Heart right ventricle (tissue), 16 donors: Measurements from ENCODE around the gene CD3G. TPM values are rescaled to one million over a fixed set of nuclear protein-coding genes. Genes with fewer than 3 reads are reported as not detected.
A peak's percentile ranks its signal among the peaks of the same experiment; 100 is the strongest.
"Not testable (repeated sequence)": the region's sequence is repeated elsewhere in the genome, so short reads cannot be mapped to it uniquely, and the experiment has no call there.

Source experiments
- ATAC-seq, 8 donors: fragments of 200-7000 bp; cut with Tn5 transposase; one replicate each; pipeline ENCODE4 v1.9.1; 2020; ENCODE audit warnings: mild to moderate bottlenecking in 8 of 8, moderate library complexity in 8 of 8, moderate number of reproducible peaks in 1 of 8
- DNase-seq, 2 donors: peaks; one replicate each; pipeline ENCODE4 v3.0.0-alpha.2; 2020
- H3K27ac ChIP-seq, 10 donors: fragments of 200-600 bp; sonication (generic) in 2 of 10; one replicate each; pipeline versions ENCODE4 v1.5.0 to v1.8.0; 2020 to 2022; ENCODE audit warnings: mild to moderate bottlenecking in 3 of 10
- H3K27me3 ChIP-seq, 7 donors: fragments of 200-600 bp; one replicate each; pipeline ENCODE4 v1.8.0; 2021 to 2022; ENCODE audit warnings: mild to moderate bottlenecking in 2 of 7
- H3K36me3 ChIP-seq, 9 donors: fragments of 200-600 bp; sonication (generic) in 1 of 9; one replicate each; pipeline versions ENCODE4 v1.5.0 to v1.8.0; 2020 to 2022; ENCODE audit warnings: mild to moderate bottlenecking in 2 of 9
- H3K4me1 ChIP-seq, 9 donors: fragments of 200-600 bp; sonication (generic) in 1 of 9; one replicate each; pipeline versions ENCODE4 v1.5.0 to v1.8.0; 2020 to 2022; ENCODE audit warnings: mild to moderate bottlenecking in 4 of 9
- H3K4me3 ChIP-seq, 10 donors: fragments of 200-600 bp; sonication (generic) in 2 of 10; one replicate each; pipeline versions ENCODE4 v1.5.0 to v1.8.0; 2020 to 2022; ENCODE audit warnings: mild to moderate bottlenecking in 7 of 10, moderate library complexity in 2 of 10
- H3K9me3 ChIP-seq, 11 donors: fragments of 200-600 bp in 10 of 11; sonication (generic) in 2 of 11; one replicate each; pipeline versions ENCODE4 v1.5.0 to v1.8.0; 2013 to 2022; ENCODE audit warnings: mild to moderate bottlenecking in 2 of 11, control low read depth in 1 of 11, moderate library complexity in 1 of 11
- CTCF ChIP-seq, 9 donors: fragments of 200-600 bp; sonication (generic) in 2 of 9; IDR thresholded peaks; one replicate each; pipeline versions ENCODE4 v1.5.0 to v1.8.0; 2021 to 2022; ENCODE audit warnings: antibody characterized with exemption in 9 of 9, mild to moderate bottlenecking in 5 of 9, moderate library complexity in 1 of 9
- WGBS, 2 donors: extraction: QIAGEN DNeasy Blood & Tissue Kit; methylation state at CpG; one replicate each; pipeline ENCODE4 v1.1.7; 2013; ENCODE audit warnings: inconsistent platforms in 1 of 2; 5-methylcytosine and 5-hydroxymethylcytosine counted together
- intact Hi-C, 10 donors: fragments of 100-400 bp; cut with DNase I; formaldehyde crosslinking; loops; one replicate each; pipeline versions ENCODE4 v1.11.1 to v1.14.2; 2022
- polyA plus RNA-seq, 2 donors: library from polyadenylated mRNA; stranded (reverse); fragments of 200-250 nt; gene quantifications; one replicate each; pipeline ENCODE4 v1.2.3, GENCODE V29; 2013
- total RNA-seq, 10 donors: library from RNA; stranded (reverse); fragmentation: NEBNext Ultra II Directional in 3 of 10; extraction: Animal tissue kit (Norgen Biotek cat#: 25700) in 3 of 10; gene quantifications; one replicate each; pipeline versions ENCODE4 v1.2.1 to v1.2.4, GENCODE V29; 2021 to 2023
- donor health status: Arrhythmogenic right ventricular cardiomyopathy.
- donor health status: ischemic (EF 13 %, LVEDD 7.1; RV severe dilation, severe dysfunction).
- donor health status: healthy with polysubstance abuse.
- donor health status: DM: no; HTN: yes; CAD: no.
- donor health status: DM: no; HTN: no; CAD: no.
- donor health status: ischemic (EF 25% LVEDD 6.9; RV normal size, moderate dysfunction).
- donor health status: ischemic (EF 25% LVEDD 5.7; RV mildly dilated, moderate dysfunction).
- donor health status: healthy.
- donor health status: DM: yes; HTN: yes; CAD: no.
- donor health status: Ischemic cardiomyopathy.
- donor health status: ischemic (EF 35%, LVEDD 5.7; RV mildly dilated, moderate dysfunction).
- donor health status: nonischemic (EF 11% LVEDD 7.7; RV severe dilation, severe dysfunction).
- donor health status: DM: yes; HTN: yes; CAD: no.
- donor health status: PGD.
- donor health status: ischemic (EF 29% LVEDD 5.4; RV normal size, mild dysfunction).
- donor health status: nonischemic (EF 23%, LVEDD 6.1; RV moderate dilation, normal function).

The CD3G gene
- total and polyA plus RNA-seq, 12 donors: 0.06 to 5.7 (median 0.39) TPM; not detected in 5

GRCh38 chr11:118401151-118401879, 57.2 kb downstream of the CD3G start, which contains the start of gene ATP5MG:
Gene ATP5MG, plus strand, starts transcription at chr11:118401606. Its CDS starts 60 bp downstream, at chr11:118401666.
- WGBS, 2 donors: 0 to 1% methylated on average over 51 of the region's 51 CpGs
- ATAC-seq (peak; percentile 86 to 94 (median 91)), DNase-seq (peak; percentile 92 to 95)
- TF ChIP-seq CTCF (IDR thresholded peaks at IDR 0.05): peak in 3 of 9 donors; percentile 18 to 42 (median 37)
- Histone ChIP-seq H3K9me3 (no peaks in the 10 kb centered on the region), H3K4me3 (peak within 1 kb of the TSS; percentile 61 to 97 (median 88)), H3K36me3 (peaks cover 0 to 59% (median 7%) of the 10 kb centered on the region in 9 donors), H3K4me1 (peaks cover 3 to 53% (median 46%) of the 10 kb centered on the region in 9 donors), H3K27ac (peak within 1 kb of the TSS; percentile 88 to 97 (median 94)), H3K27me3 (no peaks in the 10 kb centered on the region)
- intact Hi-C loops: loop anchor here in 7 of 10 donors (2.0 to 5.0 kb wide), 5 partner anchors 35 to 87 kb away; partner anchors contain the start of gene KMT2A (in 5 of the 7)

- ATAC-seq (peak; percentile 7 to 56 (median 26)), DNase-seq (no peak)
- peak overlapping the region; percentile 61 to 97 (median 88) for H3K4me3 ChIP-seq
- no peaks in the 10 kb centered on the region for H3K9me3 ChIP-seq
- peak overlapping the region; percentile 88 to 97 (median 94) for H3K27ac ChIP-seq
- H3K27me3 ChIP-seq: no peaks in the 10 kb centered on the region
- TF ChIP-seq CTCF (IDR thresholded peaks at IDR 0.05): no peak
- 1 to 2% methylated on average over 22 of the region's 22 CpGs for WGBS, 2 donors
- intact Hi-C loops: loop anchor here in 7 of 10 donors (2.0 to 5.0 kb wide), 6 partner anchors 33 to 87 kb away; partner anchors contain the start of gene KMT2A (in 6 of the 7)
- H3K4me1 ChIP-seq: peaks cover 3 to 60% (median 54%) of the 10 kb centered on the region in 9 donors
- H3K36me3 ChIP-seq: peaks cover 0 to 59% (median 10%) of the 10 kb centered on the region in 9 donors
Observed at GRCh38 chr11:118401880-118402590, 57.9 kb downstream of the CD3G start.

- Histone ChIP-seq H3K4me1 (peaks cover 3 to 62% (median 58%) of the 10 kb centered on the region in 9 donors), H3K36me3 (peaks cover 0 to 59% (median 13%) of the 10 kb centered on the region in 9 donors), H3K27ac (peak overlapping the region in 9 of 10 donors; percentile 88 to 97 (median 94)), H3K4me3 (peak overlapping the region; percentile 61 to 97 (median 88))
- H3K27me3 ChIP-seq, ATAC-seq, H3K9me3 ChIP-seq, DNase-seq: not testable (repeated sequence)
- 64 to 73% methylated on average over 7 of the region's 7 CpGs for whole genome bisulfite sequencing, 2 donors
- intact Hi-C loops: loop anchor here in 7 of 10 donors (2.0 to 5.0 kb wide), 5 partner anchors 32 to 86 kb away; partner anchors contain the start of gene KMT2A (in 4 of the 7)
Observed at GRCh38 chr11:118402594-118402993, 58.5 kb downstream of the CD3G start.

Other genes with a start within 250 kb of the CD3G start
- 10 to 100 TPM in 5 of 10 donors, 1 to 10 TPM in 5; 5.7 to 17.5 (median 10.3) TPM for gene SCN4B, start 191.5 kb upstream of the CD3G start, total RNA-seq
- 1 to 10 TPM; 5.4 to 8.8 TPM for gene SCN4B, start 191.5 kb upstream of the CD3G start, polyA plus RNA-seq
- 10 to 100 TPM in 8 of 10 donors, 1 to 10 TPM in 2; 5.3 to 26.7 (median 20.9) TPM for gene SCN2B, start 167.7 kb upstream of the CD3G start, total RNA-seq
- 1 to 10 TPM; 2.9 to 6.6 TPM for gene SCN2B, start 167.7 kb upstream of the CD3G start, polyA plus RNA-seq
- gene JAML, start 119.3 kb upstream of the CD3G start, total RNA-seq: 10 to 100 TPM in 1 of 10 donors, 1 to 10 TPM in 8, under 1 TPM in 1; 0.50 to 19.5 (median 2.1) TPM
- gene JAML, start 119.3 kb upstream of the CD3G start, polyA plus RNA-seq: 1 to 10 TPM; 1.2 to 2.3 TPM
- 1 to 10 TPM; 1.9 to 4.2 (median 2.7) TPM for gene MPZL3, start 92.0 kb upstream of the CD3G start, total RNA-seq
- 1 to 10 TPM; 1.7 to 2.3 TPM for gene MPZL3, start 92.0 kb upstream of the CD3G start, polyA plus RNA-seq
- 10 to 100 TPM in 8 of 10 donors, 1 to 10 TPM in 2; 4.0 to 23.4 (median 13.0) TPM for gene MPZL2, start 80.0 kb upstream of the CD3G start, total RNA-seq
- 1 to 10 TPM; 8.7 to 8.8 TPM for gene MPZL2, start 80.0 kb upstream of the CD3G start, polyA plus RNA-seq
- gene CD3E, start 39.6 kb upstream of the CD3G start, total RNA-seq: 10 to 100 TPM in 1 of 10 donors, 1 to 10 TPM in 1, under 1 TPM in 6, not detected in 2; 0.17 to 12.2 (median 0.59) TPM
- gene CD3E, start 39.6 kb upstream of the CD3G start, polyA plus RNA-seq: under 1 TPM; 0.37 to 0.62 TPM
- gene CD3D, start 1.6 kb upstream of the CD3G start, total RNA-seq: 1 to 10 TPM in 3 of 10 donors, under 1 TPM in 2, not detected in 5; 0.31 to 6.3 (median 1.1) TPM
- gene CD3D, start 1.6 kb upstream of the CD3G start, polyA plus RNA-seq: under 1 TPM in 1 of 2 donors, not detected in 1; 0.54 TPM
- gene UBE4A, start 15.3 kb downstream of the CD3G start, total RNA-seq: 10 to 100 TPM; 38.4 to 46.4 (median 42.3) TPM
- gene UBE4A, start 15.3 kb downstream of the CD3G start, polyA plus RNA-seq: 10 to 100 TPM; 12.7 to 22.8 TPM
- 100 to 1,000 TPM; 482 to 777 (median 688) TPM for gene ATP5MG, start 57.3 kb downstream of the CD3G start, total RNA-seq
- 100 to 1,000 TPM; 365 to 800 TPM for gene ATP5MG, start 57.3 kb downstream of the CD3G start, polyA plus RNA-seq
- 10 to 100 TPM; 16.3 to 44.5 (median 38.9) TPM for gene KMT2A, start 92.1 kb downstream of the CD3G start, total RNA-seq
- 10 to 100 TPM in 1 of 2 donors, 1 to 10 TPM in 1; 4.1 to 13.8 TPM for gene KMT2A, start 92.1 kb downstream of the CD3G start, polyA plus RNA-seq
- gene TTC36, start 183.1 kb downstream of the CD3G start, total RNA-seq: 1 to 10 TPM in 1 of 10 donors, under 1 TPM in 6, not detected in 3; 0.28 to 1.8 (median 0.49) TPM
- gene TTC36, start 183.1 kb downstream of the CD3G start, polyA plus RNA-seq: under 1 TPM in 1 of 2 donors, not detected in 1; 0.16 TPM
- 10 to 100 TPM; 10.2 to 16.2 (median 11.5) TPM for gene TMEM25, start 186.8 kb downstream of the CD3G start, total RNA-seq
- gene TMEM25, start 186.8 kb downstream of the CD3G start, polyA plus RNA-seq: 1 to 10 TPM; 3.9 to 9.3 TPM
- gene IFT46, start 221.6 kb downstream of the CD3G start, total RNA-seq: 10 to 100 TPM; 14.0 to 23.4 (median 20.5) TPM
- gene IFT46, start 221.6 kb downstream of the CD3G start, polyA plus RNA-seq: 10 to 100 TPM; 22.2 to 23.0 TPM
- 100 to 1,000 TPM in 4 of 10 donors, 10 to 100 TPM in 6; 84.8 to 122 (median 98.3) TPM for gene ARCN1, start 228.1 kb downstream of the CD3G start, total RNA-seq
- 10 to 100 TPM; 48.8 to 88.1 TPM for gene ARCN1, start 228.1 kb downstream of the CD3G start, polyA plus RNA-seq